Ovary (tissue), 9 donors: ENCODE data around the gene RIBC1. TPM values are rescaled to one million over a fixed set of nuclear protein-coding genes. Genes with fewer than 3 reads are reported as not detected.

ENCODE experiments used
- DNase-seq, 5 donors: peaks; one replicate each; pipeline ENCODE4 v3.0.0-alpha.2; 2019 to 2020
- H3K27ac ChIP-seq, 2 donors: fragments of 200-600 bp; one replicate each; pipeline versions ENCODE4 v1.5.1 to v1.8.0; 2019 to 2022
- H3K27me3 ChIP-seq: fragments of 200-600 bp; one replicate; pipeline ENCODE4 v1.8.0; 2022
- H3K36me3 ChIP-seq: fragments of 200-600 bp; sonication (generic); one replicate; pipeline ENCODE4 v1.5.1; 2019
- H3K4me1 ChIP-seq: one replicate; pipeline ENCODE4 v1.8.1; 2013; ENCODE audit warnings: mild to moderate bottlenecking, moderate library complexity; ENCODE audit not compliant: insufficient read depth
- H3K4me3 ChIP-seq: fragments of 200-600 bp; sonication (generic); one replicate; pipeline ENCODE4 v1.5.1; 2017
- H3K9me3 ChIP-seq, 2 donors: fragments of 200-600 bp in 1 of 2; sonication (generic) in 1 of 2; one replicate each; pipeline versions ENCODE4 v1.5.1 to v1.8.1; 2013 to 2019; ENCODE audit warnings: mild to moderate bottlenecking in 1 of 2, moderate library complexity in 1 of 2
- CTCF ChIP-seq, 3 donors: fragments of 450-650 bp in 2 of 3; fragments of 200-600 bp in 1 of 3; IDR thresholded peaks; one replicate each; pipeline versions ENCODE4 v1.5.1 to v1.8.0; 2016 to 2022; ENCODE audit warnings: antibody characterized with exemption in 3 of 3, mild to moderate bottlenecking in 1 of 3
- EP300 ChIP-seq: sonication (generic); formaldehyde crosslinking; IDR thresholded peaks from one replicate; pipeline ENCODE4 v1.6.1; 2017; ENCODE audit warnings: antibody characterized with exemption
- POLR2A ChIP-seq: fragments of 450-650 bp; IDR thresholded peaks from one replicate; pipeline ENCODE4 v1.6.1; 2017; ENCODE audit warnings: antibody characterized with exemption, mild to moderate bottlenecking, moderate library complexity
- WGBS, 3 donors: extraction: QIAGEN DNeasy Blood & Tissue Kit in 1 of 3; methylation state at CpG; one replicate each; pipeline versions ENCODE4 v1.1.5 to v1.1.7; 2013 to 2017; 5-methylcytosine and 5-hydroxymethylcytosine counted together
- intact Hi-C, 4 donors: fragments of 100-400 bp; cut with DNase I; formaldehyde crosslinking; loops; one replicate each; pipeline versions ENCODE4 v1.11.0 to v1.15.1; 2022 to 2023
- polyA plus RNA-seq, 2 donors: library from polyadenylated mRNA; stranded (reverse); fragments of 200-250 nt in 1 of 2; fragments of 350-450 nt in 1 of 2; fragmentation: Illumina TruSeq in 1 of 2; extraction: RNeasy Lipid Tissue Mini Kit (QIAGEN cat#74804) in 1 of 2; gene quantifications; one replicate each; pipeline ENCODE4 v1.2.3, GENCODE V29; 2013 to 2014
- total RNA-seq, 7 donors: library from RNA; depleted of rRNA in 2 of 7; stranded (reverse); fragments of >200 nt in 2 of 7; fragmentation: NEBNext Ultra II Directional in 3 of 7; extraction: Animal tissue kit (Norgen Biotek cat#: 25700) in 3 of 7; gene quantifications; one replicate each; pipeline versions ENCODE4 v1.1.0 to v1.2.4, GENCODE V29; 2016 to 2023
- donor health status: DM: no; HTN: no; CAD: no; lungs with moderate emphysema.
- donor health status: DM: no; HTN: no; CAD: no.
- donor health status: Bipolar disorder and iron deficiency.
- donor health status: DM: yes; HTN: yes; CAD: no.
- donor health status: DM: no; HTN: no; CAD: no.
- donor health status: DM: yes; HTN: yes; CAD: no.

RIBC1 gene
- total and polyA plus RNA-seq, 9 donors = 1.8 to 25.2 (median 2.6) TPM

- TF ChIP-seq EP300 (no peak), CTCF (IDR thresholded peaks at IDR 0.05) (no peak), POLR2A (no peak)
- H3K27me3 ChIP-seq = no peaks in the 10 kb centered on the region
- 31 to 47% (median 39%) methylated on average over 2 of the region's 2 CpGs for WGBS, 3 donors
- H3K4me1 ChIP-seq = peaks cover 6% of the 10 kb centered on the region
- H3K4me3 ChIP-seq = no peak overlapping the region
- no peaks in the 10 kb centered on the region for H3K36me3 ChIP-seq
- no peak for DNase-seq
- no peaks in the 10 kb centered on the region for H3K9me3 ChIP-seq
- intact Hi-C loops = loop anchor here in 1 of 4 donors (10.0 kb wide), 1 partner anchor 196 kb away; the partner anchor contains the start of gene KDM5C
- no peak overlapping the region for H3K27ac ChIP-seq
Observed at GRCh38 chrX:53421125-53421524, 1.5 kb upstream of the RIBC1 start.

- intact Hi-C loops = loop anchor here in 1 of 4 donors (10.0 kb wide), 1 partner anchor 197 kb away; the partner anchor contains the start of gene KDM5C
- Histone ChIP-seq H3K27ac (peak overlapping the region; percentile 69 to 90), H3K36me3 (no peaks in the 10 kb centered on the region), H3K27me3 (no peaks in the 10 kb centered on the region), H3K9me3 (no peaks in the 10 kb centered on the region), H3K4me3 (peak overlapping the region; percentile 88), H3K4me1 (peaks cover 6% of the 10 kb centered on the region)
- WGBS, 3 donors = 2 to 3% (median 3%) methylated on average over 15 of the region's 15 CpGs
- no peak for DNase-seq
- no peak for TF ChIP-seq CTCF (IDR thresholded peaks at IDR 0.05)
- no peak for TF ChIP-seq POLR2A
- TF ChIP-seq EP300 = no peak
Observed at GRCh38 chrX:53421772-53422085, 944 bp upstream of the RIBC1 start.

DNA sequence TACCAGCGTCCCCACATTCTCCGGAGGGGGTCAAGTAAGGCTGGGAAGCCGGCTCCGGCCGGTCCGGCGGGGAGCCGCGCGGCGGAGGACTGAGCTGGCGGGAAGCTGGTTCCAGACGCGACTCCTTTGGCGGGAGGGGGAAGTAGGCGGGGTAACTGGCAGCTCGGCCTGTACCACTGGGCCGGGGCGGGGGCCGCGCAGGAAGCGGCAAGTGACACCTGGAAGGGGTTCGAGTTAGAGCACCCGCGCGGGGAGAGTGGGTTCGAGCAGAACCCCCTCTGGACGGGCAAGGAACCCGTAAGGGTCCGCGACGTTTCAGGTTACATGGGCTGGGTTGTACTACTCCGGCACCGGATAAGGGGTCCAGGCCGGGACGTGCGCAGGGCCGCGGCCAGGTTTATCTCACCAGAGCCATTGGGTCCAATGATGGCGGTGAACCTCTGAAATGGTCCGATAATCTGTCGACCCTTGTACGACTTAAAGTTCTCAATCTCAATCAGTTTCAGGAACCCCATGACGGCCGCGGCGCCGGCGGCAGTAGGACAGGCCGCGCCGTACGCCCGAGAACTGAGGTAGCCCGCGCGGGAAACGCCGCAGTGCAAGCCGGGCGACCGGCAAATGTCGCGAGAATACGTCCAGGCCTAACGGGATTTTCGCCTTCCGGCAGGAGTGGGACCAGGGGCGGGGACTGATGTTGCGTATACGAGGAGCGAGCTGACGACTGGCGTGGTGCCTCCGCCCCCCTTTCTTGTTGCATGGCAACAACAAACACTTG is 400 bp upstream of the RIBC1 start, which contains the start of gene SMC1A:
SMC1A (minus strand) TSS at position 569 of the 775 bp plus-strand sequence; CDS start at position 515, 54 bp downstream.
- no peaks in the 10 kb centered on the region for H3K27me3 ChIP-seq
- H3K36me3 ChIP-seq = no peaks in the 10 kb centered on the region
- WGBS, 3 donors = 2 to 3% (median 3%) methylated on average over 73 to 75 of the region's 75 CpGs
- TF ChIP-seq EP300 = peak; percentile 6
- peak in 1 of 3 donors; percentile 8 for TF ChIP-seq CTCF (IDR thresholded peaks at IDR 0.05)
- peak; percentile 71 for TF ChIP-seq POLR2A
- peaks cover 6% of the 10 kb centered on the region for H3K4me1 ChIP-seq
- H3K27ac ChIP-seq = peak within 1 kb of the TSS; percentile 69 to 90
- intact Hi-C loops = loop anchor here in 1 of 4 donors (10.0 kb wide), 1 partner anchor 197 kb away; the partner anchor contains the start of gene KDM5C
- no peaks in the 10 kb centered on the region for H3K9me3 ChIP-seq
- H3K4me3 ChIP-seq = peak within 1 kb of the TSS; percentile 88
- peak; percentile 99 to 100 (median 100) for DNase-seq

DNA sequence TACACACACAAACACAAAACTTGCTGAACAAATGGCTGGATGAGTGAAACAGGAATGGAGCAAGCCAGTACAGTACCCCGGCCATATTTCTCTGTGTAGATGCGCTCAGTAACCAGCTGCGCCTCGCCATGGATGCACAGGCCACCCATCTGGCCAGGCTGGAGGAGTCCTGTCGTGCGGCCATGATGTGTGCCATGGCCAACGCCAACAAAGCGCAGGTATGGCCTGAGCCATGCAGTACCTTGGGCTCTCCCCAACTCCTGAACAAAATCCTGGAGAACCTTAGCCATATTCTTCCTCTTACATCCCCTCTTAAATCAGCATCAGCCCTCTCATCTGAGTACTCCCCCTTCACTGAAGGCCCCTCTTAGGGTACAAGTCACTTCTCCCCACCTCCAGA is 7.1 kb downstream of the RIBC1 start:
- WGBS, 3 donors = 89 to 91% (median 90%) methylated on average over 8 of the region's 8 CpGs
- Histone ChIP-seq H3K27me3 (no peaks in the 10 kb centered on the region), H3K4me3 (no peak overlapping the region), H3K36me3 (no peaks in the 10 kb centered on the region), H3K4me1 (no peaks in the 10 kb centered on the region), H3K27ac (no peak overlapping the region), H3K9me3 (no peaks in the 10 kb centered on the region)
- DNase-seq = no peak
- intact Hi-C loops = loop anchor here in 3 of 4 donors (10.0 kb wide), 2 partner anchors 115 to 205 kb away; partner anchors contain the start of gene KDM5C (in 1 of the 3)
- TF ChIP-seq EP300 (no peak), CTCF (IDR thresholded peaks at IDR 0.05) (no peak), POLR2A (no peak)
